LNCaP clone FGC (cell line): ENCODE results near the gene SELENON.

Experiments used
- DNase-seq: peaks from one replicate; pipeline ENCODE4 v3.0.0-alpha.2; 2011; ENCODE audit warnings: low read depth
- H3K4me3 ChIP-seq: 2 replicates; pipeline ENCODE4 v1.5.1; 2011; ENCODE audit warnings: mild to moderate bottlenecking, low read depth, low read length, control low read depth
- TF ChIP-seq, protein P1 (sequence below): IDR thresholded peaks from 2 replicates; pipeline ENCODE4 v1.5.1; 2012; ENCODE audit warnings: mild to moderate bottlenecking; ENCODE audit not compliant: control insufficient read depth, insufficient read depth; ENCODE audit errors: extremely low read depth

The SELENON gene

DNA sequence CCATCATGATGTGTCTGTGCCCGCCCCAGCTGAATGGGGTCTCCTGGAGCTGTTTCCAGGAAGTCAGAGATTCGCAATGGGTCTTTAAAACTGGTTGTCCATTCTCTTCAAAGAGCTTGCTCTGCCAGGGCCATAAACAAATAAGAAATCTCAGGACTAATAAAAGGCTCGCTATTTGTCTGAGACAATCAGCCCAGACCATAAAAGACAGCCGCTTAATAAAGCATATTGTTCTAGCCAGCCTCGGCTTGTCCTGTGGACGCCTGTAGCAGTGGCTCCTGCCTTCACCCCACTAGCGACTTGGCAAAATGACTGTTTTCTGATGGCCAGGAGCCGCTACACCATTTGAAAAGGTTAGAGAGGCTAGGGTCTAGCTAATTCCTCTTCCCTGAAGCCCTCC, 20.6 kb upstream of the SELENON start:
- H3K4me3 ChIP-seq: no peak overlapping the region
- DNase-seq: peak; percentile 62
- TF ChIP-seq, protein P1, sequence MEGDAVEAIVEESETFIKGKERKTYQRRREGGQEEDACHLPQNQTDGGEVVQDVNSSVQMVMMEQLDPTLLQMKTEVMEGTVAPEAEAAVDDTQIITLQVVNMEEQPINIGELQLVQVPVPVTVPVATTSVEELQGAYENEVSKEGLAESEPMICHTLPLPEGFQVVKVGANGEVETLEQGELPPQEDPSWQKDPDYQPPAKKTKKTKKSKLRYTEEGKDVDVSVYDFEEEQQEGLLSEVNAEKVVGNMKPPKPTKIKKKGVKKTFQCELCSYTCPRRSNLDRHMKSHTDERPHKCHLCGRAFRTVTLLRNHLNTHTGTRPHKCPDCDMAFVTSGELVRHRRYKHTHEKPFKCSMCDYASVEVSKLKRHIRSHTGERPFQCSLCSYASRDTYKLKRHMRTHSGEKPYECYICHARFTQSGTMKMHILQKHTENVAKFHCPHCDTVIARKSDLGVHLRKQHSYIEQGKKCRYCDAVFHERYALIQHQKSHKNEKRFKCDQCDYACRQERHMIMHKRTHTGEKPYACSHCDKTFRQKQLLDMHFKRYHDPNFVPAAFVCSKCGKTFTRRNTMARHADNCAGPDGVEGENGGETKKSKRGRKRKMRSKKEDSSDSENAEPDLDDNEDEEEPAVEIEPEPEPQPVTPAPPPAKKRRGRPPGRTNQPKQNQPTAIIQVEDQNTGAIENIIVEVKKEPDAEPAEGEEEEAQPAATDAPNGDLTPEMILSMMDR: no peak

DNA sequence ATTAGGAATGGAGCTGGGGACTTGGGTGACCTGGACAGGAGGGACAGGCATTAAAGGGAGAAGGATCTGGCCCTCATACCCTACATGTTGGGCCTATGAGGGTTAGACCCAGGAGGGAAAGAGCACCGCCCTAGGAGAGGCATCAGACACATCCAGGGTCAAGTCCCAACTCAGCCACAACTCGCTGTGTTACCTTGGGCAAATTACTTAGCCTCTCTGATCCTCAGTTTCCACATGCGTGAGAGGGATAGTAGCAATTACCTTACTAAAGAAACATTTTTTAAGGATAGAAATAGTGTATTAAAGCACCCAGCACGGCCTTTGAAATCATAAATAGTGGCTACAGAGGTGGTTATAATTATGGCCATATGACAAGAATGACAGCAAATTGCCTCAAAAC, 20.1 kb upstream of the SELENON start:
- no peak for DNase-seq
- TF ChIP-seq, protein P1: no peak
- H3K4me3 ChIP-seq: no peak overlapping the region

DNA sequence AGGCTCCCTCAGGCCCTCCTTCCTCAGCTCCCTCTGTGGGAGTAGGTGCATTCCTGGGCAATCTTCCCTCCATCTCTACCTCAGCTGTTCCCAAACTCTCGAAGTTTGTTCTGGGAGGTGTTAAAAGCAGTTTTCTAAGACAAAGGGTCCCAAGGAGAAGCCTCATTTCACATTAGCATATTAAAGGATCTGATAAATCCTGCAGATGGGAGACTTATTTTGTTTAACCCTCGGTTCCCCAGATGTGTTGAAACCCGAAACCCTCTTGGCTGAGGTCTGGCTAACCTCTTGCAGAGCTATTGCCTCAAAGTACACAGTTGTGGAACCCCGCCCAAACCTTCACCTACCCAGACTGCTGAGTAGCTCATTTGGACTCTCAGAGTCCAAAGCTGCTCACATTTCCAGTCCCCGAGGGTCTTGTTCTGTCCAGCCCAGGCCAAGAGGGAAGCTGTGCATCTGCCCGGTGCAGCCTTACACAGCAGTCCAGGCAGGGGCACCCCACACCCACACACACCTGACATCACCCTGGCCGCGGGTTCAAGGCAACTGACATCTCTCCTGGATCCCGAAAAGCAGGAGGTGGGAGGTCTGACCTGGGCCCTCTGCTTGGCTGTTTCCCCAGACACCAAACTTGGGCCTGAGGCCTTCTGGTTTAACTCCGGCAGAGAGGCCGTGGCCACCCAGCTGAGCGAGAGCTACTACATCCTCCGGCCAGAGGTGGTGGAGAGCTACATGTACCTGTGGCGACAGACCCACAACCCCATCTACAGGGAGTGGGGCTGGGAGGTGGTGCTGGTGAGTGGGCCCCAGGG, 19.5 kb upstream of the SELENON start:
- DNase-seq: no peak
- TF ChIP-seq, protein P1: no peak
- no peak overlapping the region for H3K4me3 ChIP-seq

DNA sequence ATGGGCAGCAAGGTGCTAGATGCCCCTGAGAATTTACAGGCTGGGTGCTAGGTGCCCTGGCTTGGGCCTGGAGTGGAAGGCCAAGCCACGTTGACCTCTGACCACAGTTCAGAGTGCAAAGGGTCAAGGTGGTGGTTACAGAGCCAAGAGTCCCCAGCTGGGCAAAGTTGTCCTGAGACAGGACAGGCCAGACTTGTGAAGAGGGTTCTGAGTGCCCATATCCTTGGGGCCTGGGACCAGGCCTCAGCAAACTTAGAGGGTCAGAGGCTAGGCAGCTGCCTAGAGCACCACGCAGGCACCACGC, 18.9 kb upstream of the SELENON start:
- TF ChIP-seq, protein P1: no peak
- no peak for DNase-seq

DNA sequence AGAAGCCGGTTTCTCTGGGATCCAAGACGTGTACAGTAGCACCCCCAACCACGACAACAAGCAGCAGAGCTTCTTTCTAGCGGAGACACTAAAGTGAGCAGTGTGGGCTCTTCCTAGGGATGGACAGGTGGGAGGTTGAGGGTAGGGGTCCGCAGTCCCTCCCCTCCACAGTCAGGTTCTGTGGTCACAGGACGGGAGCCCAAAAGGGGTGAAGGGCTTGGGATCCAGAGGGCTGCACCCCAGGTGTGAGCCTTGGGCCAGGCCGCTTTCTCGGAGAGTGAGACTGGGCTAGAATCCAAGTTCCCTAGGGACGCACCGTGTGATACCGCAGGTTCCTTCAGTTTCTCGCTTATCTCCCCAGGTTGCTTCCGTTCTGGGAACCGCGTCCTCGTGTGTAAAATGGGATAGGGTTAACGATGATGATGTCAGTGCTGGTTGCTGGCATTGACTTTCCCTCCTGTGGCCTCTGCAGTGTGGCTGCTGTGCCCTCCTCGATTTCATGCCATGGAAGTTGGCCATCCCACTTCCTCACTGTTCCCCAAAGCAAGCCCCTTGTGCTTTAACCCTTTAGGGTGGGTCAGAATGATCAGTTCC, 17.3 kb upstream of the SELENON start:
- no peak overlapping the region for H3K4me3 ChIP-seq
- DNase-seq: no peak
- TF ChIP-seq, protein P1: no peak

More for the DNA sequence above, 18.9 kb upstream of the SELENON start:
- H3K4me3 ChIP-seq: no peak overlapping the region

DNA sequence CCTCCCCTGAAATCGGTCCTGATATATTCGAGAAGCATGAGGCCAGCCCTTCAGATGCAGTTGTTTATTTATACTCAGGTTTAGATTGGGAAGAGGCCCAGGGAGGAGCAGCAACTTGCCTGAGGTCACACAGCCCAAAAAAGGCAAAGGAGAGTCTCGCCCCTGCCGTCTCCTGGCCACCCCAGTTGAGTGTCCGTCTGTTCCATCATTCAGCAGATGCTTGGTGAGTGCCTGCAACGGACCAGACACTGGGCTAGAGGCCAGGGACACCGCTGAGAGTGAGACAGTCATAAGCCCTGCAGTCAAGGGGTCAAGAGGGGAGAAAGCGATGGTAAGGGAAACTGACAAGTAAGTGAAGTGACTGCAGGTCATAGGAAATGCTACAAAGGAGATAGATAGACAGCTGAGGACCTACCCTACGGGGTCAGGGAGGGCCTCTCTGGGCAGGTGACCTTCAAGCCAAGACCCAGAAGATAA, 15.4 kb upstream of the SELENON start:
- TF ChIP-seq, protein P1: no peak
- no peak for DNase-seq
- no peak overlapping the region for H3K4me3 ChIP-seq
